Activated T-helper 2 cell treated with anti-CD3 and anti-CD28 coated beads, Interferon-gamma antibody, Interleukin-2, Interleukin-4, amounts not matched to agents 10 μg/mL and 5 μg/mL and 100 μg/mL, durations not matched to agents 14 hours and 24 hours and 36 hours (primary cell): ENCODE data around the gene SETBP1. TPM values are rescaled to one million over a fixed set of nuclear protein-coding genes. Genes with fewer than 3 reads are reported as not detected.

Experiments
- DNase-seq: peaks from one replicate; pipeline ENCODE4 v3.0.0; 2021; ENCODE audit warnings: low spot score
- H3K27ac Mint-ChIP-seq: one replicate; pipeline ENCODE4 v1.8.0; 2021; ENCODE audit warnings: mixed read lengths
- H3K27me3 Mint-ChIP-seq: one replicate; pipeline ENCODE4 v1.8.0; 2021; ENCODE audit warnings: low read depth, mixed read lengths
- H3K36me3 Mint-ChIP-seq: one replicate; pipeline ENCODE4 v1.8.0; 2021; ENCODE audit warnings: low read depth, mixed read lengths
- H3K4me1 Mint-ChIP-seq: one replicate; pipeline ENCODE4 v1.8.0; 2021; ENCODE audit warnings: low read depth, mixed read lengths
- H3K4me3 Mint-ChIP-seq: one replicate; pipeline ENCODE4 v1.8.0; 2021; ENCODE audit warnings: low read depth, mild to moderate bottlenecking, moderate library complexity, mixed read lengths
- H3K9me3 Mint-ChIP-seq: one replicate; pipeline ENCODE4 v1.8.0; 2021; ENCODE audit warnings: mixed read lengths
- intact Hi-C: fragments of 100-400 bp; cut with micrococcal nuclease; formaldehyde crosslinking; loops from one replicate; pipeline ENCODE4 v1.15.1; 2023
- total RNA-seq: library from RNA; stranded (reverse); gene quantifications from 2 replicates; pipeline ENCODE4 v1.2.3, GENCODE V29; 2022

The SETBP1 gene
- total RNA-seq, 1 donor from 2014 or later: 27.4 TPM

- H3K27ac Mint-ChIP-seq: no peak overlapping the region
- intact Hi-C loops: loop anchor here (2.0 kb wide), 1 partner anchor 18 kb away; no protein-coding TSS in a partner anchor
- peaks cover 7% of the 10 kb centered on the region for H3K27me3 Mint-ChIP-seq
- no peak for DNase-seq
- H3K4me3 Mint-ChIP-seq: no peak overlapping the region
- no peaks in the 10 kb centered on the region for H3K9me3 Mint-ChIP-seq
- no peaks in the 10 kb centered on the region for H3K36me3 Mint-ChIP-seq
- H3K4me1 Mint-ChIP-seq: peaks cover 7% of the 10 kb centered on the region
Observed at GRCh38 chr18:44857081-44857480, 176.4 kb downstream of the SETBP1 start.

- Mint-ChIP-seq H3K27me3 (peaks cover 9% of the 10 kb centered on the region), H3K4me1 (peaks cover 9% of the 10 kb centered on the region), H3K9me3 (no peaks in the 10 kb centered on the region), H3K4me3 (no peak overlapping the region), H3K27ac (no peak overlapping the region), H3K36me3 (no peaks in the 10 kb centered on the region)
- no peak for DNase-seq
- intact Hi-C loops: loop anchor here (2.0 kb wide), 1 partner anchor 19 kb away; no protein-coding TSS in a partner anchor
Observed at GRCh38 chr18:44857744-44858491, 177.2 kb downstream of the SETBP1 start.

- Mint-ChIP-seq H3K27ac (no peak overlapping the region), H3K9me3 (no peaks in the 10 kb centered on the region), H3K4me3 (no peak overlapping the region), H3K27me3 (peaks cover 11% of the 10 kb centered on the region), H3K4me1 (peaks cover 9% of the 10 kb centered on the region), H3K36me3 (no peaks in the 10 kb centered on the region)
- DNase-seq: no peak
- intact Hi-C loops: no loop called here
Observed at GRCh38 chr18:44859263-44859662, 178.6 kb downstream of the SETBP1 start.

- Mint-ChIP-seq H3K9me3 (no peaks in the 10 kb centered on the region), H3K27ac (no peak overlapping the region), H3K36me3 (no peaks in the 10 kb centered on the region), H3K27me3 (peaks cover 12% of the 10 kb centered on the region), H3K4me3 (no peak overlapping the region), H3K4me1 (peaks cover 9% of the 10 kb centered on the region)
- no peak for DNase-seq
- intact Hi-C loops: no loop called here
Observed at GRCh38 chr18:44859751-44860439, 179.2 kb downstream of the SETBP1 start.

- peaks cover 12% of the 10 kb centered on the region for H3K4me1 Mint-ChIP-seq
- peaks cover 12% of the 10 kb centered on the region for H3K27me3 Mint-ChIP-seq
- no peak overlapping the region for H3K4me3 Mint-ChIP-seq
- intact Hi-C loops: no loop called here
- no peaks in the 10 kb centered on the region for H3K36me3 Mint-ChIP-seq
- DNase-seq: no peak
- H3K9me3 Mint-ChIP-seq: no peaks in the 10 kb centered on the region
- H3K27ac Mint-ChIP-seq: no peak overlapping the region
Observed at GRCh38 chr18:44862112-44862511, 181.4 kb downstream of the SETBP1 start.

GRCh38 chr18:44866103-44866502 is 185.4 kb downstream of the SETBP1 start:
- Mint-ChIP-seq H3K27me3 (peaks cover 7% of the 10 kb centered on the region), H3K27ac (no peak overlapping the region), H3K4me3 (no peak overlapping the region), H3K4me1 (peaks cover 16% of the 10 kb centered on the region), H3K36me3 (peaks cover 3% of the 10 kb centered on the region), H3K9me3 (no peaks in the 10 kb centered on the region)
- intact Hi-C loops: no loop called here
- DNase-seq: no peak

- intact Hi-C loops: no loop called here
- Mint-ChIP-seq H3K9me3 (no peaks in the 10 kb centered on the region), H3K27me3 (no peaks in the 10 kb centered on the region), H3K27ac (no peak overlapping the region), H3K4me3 (no peak overlapping the region), H3K4me1 (peaks cover 13% of the 10 kb centered on the region), H3K36me3 (peaks cover 3% of the 10 kb centered on the region)
- DNase-seq: no peak
Observed at GRCh38 chr18:44869533-44869932, 188.8 kb downstream of the SETBP1 start.

GRCh38 chr18:44870631-44871502 is 190.2 kb downstream of the SETBP1 start:
- DNase-seq: no peak
- H3K4me3 Mint-ChIP-seq: no peak overlapping the region
- H3K9me3 Mint-ChIP-seq: no peaks in the 10 kb centered on the region
- peaks cover 12% of the 10 kb centered on the region for H3K4me1 Mint-ChIP-seq
- H3K27ac Mint-ChIP-seq: no peak overlapping the region
- no peaks in the 10 kb centered on the region for H3K27me3 Mint-ChIP-seq
- H3K36me3 Mint-ChIP-seq: peaks cover 3% of the 10 kb centered on the region
- intact Hi-C loops: no loop called here

- Mint-ChIP-seq H3K4me1 (peaks cover 12% of the 10 kb centered on the region), H3K27ac (no peak overlapping the region), H3K4me3 (no peak overlapping the region), H3K36me3 (peaks cover 6% of the 10 kb centered on the region), H3K27me3 (no peaks in the 10 kb centered on the region), H3K9me3 (no peaks in the 10 kb centered on the region)
- no peak for DNase-seq
- intact Hi-C loops: no loop called here
Observed at GRCh38 chr18:44871771-44872170, 191.1 kb downstream of the SETBP1 start.

- H3K4me1 Mint-ChIP-seq: peaks cover 7% of the 10 kb centered on the region
- DNase-seq: no peak
- no peak overlapping the region for H3K27ac Mint-ChIP-seq
- peaks cover 4% of the 10 kb centered on the region for H3K36me3 Mint-ChIP-seq
- H3K9me3 Mint-ChIP-seq: no peaks in the 10 kb centered on the region
- intact Hi-C loops: no loop called here
- no peak overlapping the region for H3K4me3 Mint-ChIP-seq
- no peaks in the 10 kb centered on the region for H3K27me3 Mint-ChIP-seq
Observed at GRCh38 chr18:44876024-44876423, 195.3 kb downstream of the SETBP1 start.

- intact Hi-C loops: no loop called here
- no peaks in the 10 kb centered on the region for H3K9me3 Mint-ChIP-seq
- no peak overlapping the region for H3K27ac Mint-ChIP-seq
- H3K4me1 Mint-ChIP-seq: peaks cover 4% of the 10 kb centered on the region
- no peak overlapping the region for H3K4me3 Mint-ChIP-seq
- no peaks in the 10 kb centered on the region for H3K27me3 Mint-ChIP-seq
- no peak for DNase-seq
- peaks cover 4% of the 10 kb centered on the region for H3K36me3 Mint-ChIP-seq
Observed at GRCh38 chr18:44876755-44877154, 196.1 kb downstream of the SETBP1 start.

GRCh38 chr18:44878335-44878734 is 197.6 kb downstream of the SETBP1 start:
- Mint-ChIP-seq H3K36me3 (peaks cover 4% of the 10 kb centered on the region), H3K27ac (no peak overlapping the region)

More at GRCh38 chr18:44878335-44878734, 197.6 kb downstream of the SETBP1 start:
- Mint-ChIP-seq H3K27me3 (no peaks in the 10 kb centered on the region), H3K9me3 (no peaks in the 10 kb centered on the region), H3K4me3 (no peak overlapping the region), H3K4me1 (peaks cover 3% of the 10 kb centered on the region)
- intact Hi-C loops: no loop called here
- no peak for DNase-seq
